RWPE2 (cell line): Measurements from ENCODE around the gene HEPHL1.
A peak's percentile ranks its signal among the peaks of the same experiment; 100 is the strongest.

Source experiments
- ATAC-seq: fragments of 200-7000 bp; cut with Tn5 transposase; 3 replicates; pipeline ENCODE4 v1.9.1; 2021; ENCODE audit warnings: low read depth
- DNase-seq: peaks from one replicate; pipeline ENCODE4 v3.0.0-alpha.2; 2020; ENCODE audit warnings: low spot score
- H3K27ac ChIP-seq: fragments of 450-650 bp; 2 replicates; pipeline ENCODE4 v1.5.1; 2017; ENCODE audit warnings: mild to moderate bottlenecking; ENCODE audit not compliant: poor library complexity, severe bottlenecking
- H3K27me3 ChIP-seq: fragments of 250-450 bp; sonication (Bioruptor Pico); 2 replicates; pipeline ENCODE4 v1.5.1; 2021; ENCODE audit warnings: mild to moderate bottlenecking, moderate library complexity; ENCODE audit not compliant: insufficient read depth, poor library complexity, severe bottlenecking
- H3K36me3 ChIP-seq: fragments of 250-450 bp; sonication (Bioruptor Pico); 2 replicates; pipeline ENCODE4 v1.5.1; 2020; ENCODE audit warnings: low read depth, mild to moderate bottlenecking, moderate library complexity
- H3K4me1 ChIP-seq: fragments of 250-450 bp; sonication (Bioruptor Pico); 2 replicates; pipeline ENCODE4 v1.5.1; 2021; ENCODE audit warnings: mild to moderate bottlenecking, moderate library complexity; ENCODE audit not compliant: insufficient read depth, poor library complexity, severe bottlenecking
- H3K4me3 ChIP-seq: fragments of 250-450 bp; sonication (Bioruptor Pico); 2 replicates; pipeline ENCODE4 v1.5.1; 2021; ENCODE audit warnings: mild to moderate bottlenecking, moderate library complexity; ENCODE audit not compliant: severe bottlenecking
- H3K9me3 ChIP-seq: fragments of 250-450 bp; sonication (Bioruptor Pico); 2 replicates; pipeline ENCODE4 v1.5.1; 2021; ENCODE audit warnings: mild to moderate bottlenecking, moderate library complexity; ENCODE audit not compliant: severe bottlenecking
- TF ChIP-seq, protein P1 (sequence below): fragments of 450-650 bp; IDR thresholded peaks from one replicate; pipeline ENCODE4 v1.5.1; 2017; ENCODE audit warnings: mild to moderate bottlenecking, moderate library complexity; ENCODE audit not compliant: poor library complexity, severe bottlenecking

Gene HEPHL1

DNA sequence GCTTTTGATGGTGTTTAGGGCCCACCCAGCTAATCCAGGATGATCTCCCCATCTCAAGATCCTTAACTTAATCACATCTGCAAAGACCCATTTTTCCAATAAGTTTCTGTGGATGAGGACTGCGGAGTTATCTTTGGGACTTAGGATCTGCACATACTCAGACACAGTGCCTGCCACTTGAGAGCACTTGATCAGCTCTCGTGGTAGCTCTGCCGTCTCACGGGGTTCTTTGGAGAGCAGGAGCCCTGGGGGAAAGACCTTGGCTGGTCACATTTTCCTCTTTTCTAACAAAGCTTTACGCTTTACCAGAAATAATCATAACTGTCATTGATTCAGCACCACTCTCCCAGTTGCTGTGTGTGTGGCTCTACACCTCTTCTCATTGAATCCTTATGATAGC, 6.1 kb downstream of the HEPHL1 start:
- DNase-seq = no peak

DNA sequence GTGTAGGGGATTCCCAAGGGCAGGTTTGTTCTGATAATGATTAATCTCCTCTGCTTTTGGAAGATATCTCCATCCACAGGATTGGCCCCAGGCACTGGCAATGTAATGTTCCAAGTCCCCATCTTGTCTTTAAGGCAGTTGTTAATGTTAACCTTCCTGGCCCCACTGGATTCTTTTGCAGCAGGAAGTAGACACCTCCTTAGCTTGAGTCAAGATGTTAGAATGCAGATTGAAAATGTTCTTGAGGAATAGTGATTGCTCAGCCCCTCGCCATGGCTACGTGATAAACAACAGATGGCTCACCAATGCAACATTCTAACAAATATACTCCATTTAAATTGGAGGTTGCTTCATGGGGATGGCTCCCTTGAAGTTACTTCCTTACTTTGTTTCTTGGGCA, 7.3 kb downstream of the HEPHL1 start:
- H3K9me3 ChIP-seq = no peaks in the 10 kb centered on the region
- no peaks in the 10 kb centered on the region for H3K27me3 ChIP-seq
- no peak for DNase-seq
- no peaks in the 10 kb centered on the region for H3K36me3 ChIP-seq
- H3K4me3 ChIP-seq = no peak overlapping the region
- ATAC-seq = peak; percentile 97
- H3K27ac ChIP-seq = peak overlapping the region; percentile 71
- H3K4me1 ChIP-seq = peaks cover 15% of the 10 kb centered on the region
- TF ChIP-seq, protein P1, sequence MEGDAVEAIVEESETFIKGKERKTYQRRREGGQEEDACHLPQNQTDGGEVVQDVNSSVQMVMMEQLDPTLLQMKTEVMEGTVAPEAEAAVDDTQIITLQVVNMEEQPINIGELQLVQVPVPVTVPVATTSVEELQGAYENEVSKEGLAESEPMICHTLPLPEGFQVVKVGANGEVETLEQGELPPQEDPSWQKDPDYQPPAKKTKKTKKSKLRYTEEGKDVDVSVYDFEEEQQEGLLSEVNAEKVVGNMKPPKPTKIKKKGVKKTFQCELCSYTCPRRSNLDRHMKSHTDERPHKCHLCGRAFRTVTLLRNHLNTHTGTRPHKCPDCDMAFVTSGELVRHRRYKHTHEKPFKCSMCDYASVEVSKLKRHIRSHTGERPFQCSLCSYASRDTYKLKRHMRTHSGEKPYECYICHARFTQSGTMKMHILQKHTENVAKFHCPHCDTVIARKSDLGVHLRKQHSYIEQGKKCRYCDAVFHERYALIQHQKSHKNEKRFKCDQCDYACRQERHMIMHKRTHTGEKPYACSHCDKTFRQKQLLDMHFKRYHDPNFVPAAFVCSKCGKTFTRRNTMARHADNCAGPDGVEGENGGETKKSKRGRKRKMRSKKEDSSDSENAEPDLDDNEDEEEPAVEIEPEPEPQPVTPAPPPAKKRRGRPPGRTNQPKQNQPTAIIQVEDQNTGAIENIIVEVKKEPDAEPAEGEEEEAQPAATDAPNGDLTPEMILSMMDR = no peak

More for the DNA sequence above, 6.1 kb downstream of the HEPHL1 start:
- TF ChIP-seq, protein P1 = no peak
- Histone ChIP-seq H3K27ac (peak overlapping the region; percentile 71), H3K27me3 (no peaks in the 10 kb centered on the region), H3K36me3 (no peaks in the 10 kb centered on the region), H3K9me3 (no peaks in the 10 kb centered on the region), H3K4me3 (no peak overlapping the region), H3K4me1 (peaks cover 15% of the 10 kb centered on the region)
- no peak for ATAC-seq

DNA sequence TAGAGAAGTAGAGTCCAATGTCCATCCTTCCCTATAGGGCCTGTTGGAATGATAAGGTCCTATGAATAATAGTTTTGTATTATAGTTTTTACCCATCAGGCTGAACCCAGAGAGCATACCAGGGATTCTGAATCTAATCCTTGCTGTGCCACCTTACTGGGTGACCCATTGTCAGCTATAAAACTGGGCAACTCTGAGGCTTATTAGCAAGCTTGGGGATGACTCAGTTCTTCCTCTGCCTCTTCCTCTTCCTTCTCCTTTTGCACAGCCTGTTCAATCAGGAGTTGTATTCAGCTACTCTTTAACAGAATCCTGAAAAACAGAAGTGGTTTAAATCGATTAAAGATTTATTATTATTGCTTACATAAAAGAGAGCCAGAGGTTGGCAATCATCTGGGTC, 8.9 kb downstream of the HEPHL1 start:
- no peak for ATAC-seq
- Histone ChIP-seq H3K4me3 (no peak overlapping the region), H3K36me3 (no peaks in the 10 kb centered on the region), H3K9me3 (no peaks in the 10 kb centered on the region), H3K27ac (no peak overlapping the region), H3K4me1 (peaks cover 15% of the 10 kb centered on the region), H3K27me3 (no peaks in the 10 kb centered on the region)
- TF ChIP-seq, protein P1 = no peak
- no peak for DNase-seq

DNA sequence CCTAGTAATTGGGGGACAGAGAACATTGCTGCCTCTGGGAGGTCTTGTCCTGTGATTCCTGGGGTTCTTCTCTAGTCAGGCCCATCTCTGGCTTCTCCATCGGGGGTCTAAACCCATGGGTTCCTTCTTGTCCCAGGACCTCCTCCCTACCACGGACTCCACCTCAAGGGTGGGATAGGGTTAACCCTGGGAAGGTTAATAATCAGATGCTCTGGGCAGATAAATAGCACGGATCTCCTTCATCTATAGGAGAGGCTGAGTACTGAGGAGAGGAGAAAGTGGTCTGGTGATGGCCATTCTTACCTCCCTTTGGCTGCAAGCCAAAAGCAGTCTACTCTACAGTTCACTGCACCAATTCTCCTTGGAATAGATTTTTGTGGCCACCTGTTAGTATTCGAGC, 10.5 kb downstream of the HEPHL1 start:
- peaks cover 15% of the 10 kb centered on the region for H3K4me1 ChIP-seq
- ATAC-seq = no peak
- DNase-seq = no peak

DNA sequence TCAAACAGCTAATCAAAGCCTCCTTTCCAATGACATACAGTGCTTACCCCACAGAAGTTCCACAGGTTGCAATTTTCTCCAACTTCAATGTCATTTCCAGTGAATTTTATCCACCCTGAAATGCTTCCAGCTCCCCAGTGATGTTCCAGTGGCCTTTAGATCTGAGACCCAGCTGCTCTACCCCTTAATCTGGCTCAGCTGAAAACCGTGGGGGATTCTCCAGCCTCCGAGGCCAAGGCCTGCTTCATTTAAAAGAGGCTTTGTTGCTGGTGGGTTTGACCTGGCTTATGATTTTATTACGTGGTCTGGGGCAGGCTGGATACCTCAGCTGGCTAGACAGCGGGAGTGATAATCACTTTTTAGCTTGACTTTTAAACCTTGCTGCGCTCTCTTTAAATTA, 10.9 kb downstream of the HEPHL1 start:
- Histone ChIP-seq H3K36me3 (no peaks in the 10 kb centered on the region), H3K4me3 (no peak overlapping the region), H3K4me1 (peaks cover 15% of the 10 kb centered on the region), H3K27me3 (no peaks in the 10 kb centered on the region), H3K9me3 (no peaks in the 10 kb centered on the region), H3K27ac (no peak overlapping the region)
- DNase-seq = no peak
- TF ChIP-seq, protein P1 = no peak
- ATAC-seq = no peak

More for the DNA sequence above, 10.5 kb downstream of the HEPHL1 start:
- no peak overlapping the region for H3K27ac ChIP-seq
- no peaks in the 10 kb centered on the region for H3K27me3 ChIP-seq
- H3K4me3 ChIP-seq = no peak overlapping the region
- TF ChIP-seq, protein P1 = no peak
- no peaks in the 10 kb centered on the region for H3K9me3 ChIP-seq
- H3K36me3 ChIP-seq = no peaks in the 10 kb centered on the region
